NB4 (cell line): Measurements from ENCODE around the gene TMEM151A.

Experiments used
- DNase-seq: peaks from one replicate; pipeline ENCODE4 v3.0.0; 2010; ENCODE audit warnings: low read depth
- H3K4me3 ChIP-seq: one replicate; pipeline ENCODE4 v1.5.1; 2011; ENCODE audit warnings: mild to moderate bottlenecking, low read depth, low read length, moderate library complexity
- MYC ChIP-seq: IDR thresholded peaks from 2 replicates; pipeline ENCODE4 v1.6.1; 2011; ENCODE audit warnings: low read depth, low read length
- POLR2A ChIP-seq: IDR thresholded peaks from 2 replicates; pipeline ENCODE4 v1.6.1; 2011; ENCODE audit warnings: mild to moderate bottlenecking; ENCODE audit not compliant: insufficient read length; ENCODE audit errors: extremely low read depth
- TF ChIP-seq, protein P1 (sequence below): IDR thresholded peaks from one replicate; pipeline ENCODE4 v1.5.1; 2012; ENCODE audit warnings: low read depth, low read length
- TF ChIP-seq, protein P2 (sequence below): IDR thresholded peaks from 2 replicates; pipeline ENCODE4 v1.6.1; 2011; ENCODE audit warnings: low read depth, low read length

The TMEM151A gene

DNA sequence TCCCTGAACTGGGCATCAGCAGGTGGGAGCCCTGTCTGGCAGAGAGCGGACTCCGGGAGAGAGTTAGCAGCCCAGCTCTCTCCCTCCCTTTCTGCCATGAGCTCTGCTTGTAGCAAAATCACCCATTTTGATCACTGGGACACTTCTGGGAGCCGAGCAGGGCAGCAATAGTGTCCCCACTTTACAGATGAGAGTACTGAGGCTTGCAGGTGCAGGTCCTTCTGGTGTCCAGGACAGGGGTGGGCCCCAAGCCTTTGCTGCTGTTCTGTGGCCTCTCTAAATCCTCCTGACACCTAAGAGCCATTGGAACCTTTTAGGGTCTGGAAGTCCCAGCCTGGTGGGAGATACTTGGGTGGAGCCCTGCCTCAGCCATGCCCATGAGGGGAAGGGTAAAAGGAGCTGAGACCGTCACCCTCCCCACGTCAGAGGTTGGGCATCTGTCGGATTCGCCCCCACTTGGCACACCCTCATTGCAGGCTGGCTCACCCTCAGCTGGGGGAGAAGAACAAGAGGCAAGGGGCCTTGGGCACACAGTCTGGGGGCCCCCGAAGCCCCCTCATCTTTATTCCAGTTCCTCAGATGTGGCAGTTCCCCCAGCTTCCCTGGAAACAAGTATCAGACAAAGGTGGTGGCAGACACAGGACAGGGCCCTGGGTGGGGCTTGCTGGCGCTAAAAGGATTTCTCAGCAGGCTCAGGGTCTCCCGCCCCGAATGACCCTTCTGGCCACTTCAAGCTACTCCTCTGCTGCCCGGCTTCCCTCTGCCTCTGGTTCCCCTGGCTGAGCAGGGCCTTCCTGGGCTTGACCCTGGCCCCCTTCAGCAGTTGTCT, 40.1 kb downstream of the TMEM151A start:
- DNase-seq = no peak
- TF ChIP-seq POLR2A (no peak), MYC (no peak)
- TF ChIP-seq, protein P1, sequence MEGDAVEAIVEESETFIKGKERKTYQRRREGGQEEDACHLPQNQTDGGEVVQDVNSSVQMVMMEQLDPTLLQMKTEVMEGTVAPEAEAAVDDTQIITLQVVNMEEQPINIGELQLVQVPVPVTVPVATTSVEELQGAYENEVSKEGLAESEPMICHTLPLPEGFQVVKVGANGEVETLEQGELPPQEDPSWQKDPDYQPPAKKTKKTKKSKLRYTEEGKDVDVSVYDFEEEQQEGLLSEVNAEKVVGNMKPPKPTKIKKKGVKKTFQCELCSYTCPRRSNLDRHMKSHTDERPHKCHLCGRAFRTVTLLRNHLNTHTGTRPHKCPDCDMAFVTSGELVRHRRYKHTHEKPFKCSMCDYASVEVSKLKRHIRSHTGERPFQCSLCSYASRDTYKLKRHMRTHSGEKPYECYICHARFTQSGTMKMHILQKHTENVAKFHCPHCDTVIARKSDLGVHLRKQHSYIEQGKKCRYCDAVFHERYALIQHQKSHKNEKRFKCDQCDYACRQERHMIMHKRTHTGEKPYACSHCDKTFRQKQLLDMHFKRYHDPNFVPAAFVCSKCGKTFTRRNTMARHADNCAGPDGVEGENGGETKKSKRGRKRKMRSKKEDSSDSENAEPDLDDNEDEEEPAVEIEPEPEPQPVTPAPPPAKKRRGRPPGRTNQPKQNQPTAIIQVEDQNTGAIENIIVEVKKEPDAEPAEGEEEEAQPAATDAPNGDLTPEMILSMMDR = no peak
- TF ChIP-seq, protein P2, sequence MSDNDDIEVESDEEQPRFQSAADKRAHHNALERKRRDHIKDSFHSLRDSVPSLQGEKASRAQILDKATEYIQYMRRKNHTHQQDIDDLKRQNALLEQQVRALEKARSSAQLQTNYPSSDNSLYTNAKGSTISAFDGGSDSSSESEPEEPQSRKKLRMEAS = no peak
- H3K4me3 ChIP-seq = no peak overlapping the region

- H3K4me3 ChIP-seq = no peak overlapping the region
- DNase-seq = no peak
- TF ChIP-seq, protein P1 = no peak
- TF ChIP-seq, protein P2 = no peak
- TF ChIP-seq MYC = no peak
- no peak for TF ChIP-seq POLR2A
These were observed 40.9 kb downstream of the TMEM151A start for GRCh38 chr11:66332371-66333219.

- no peak for DNase-seq
- H3K4me3 ChIP-seq = no peak overlapping the region
- no peak for TF ChIP-seq POLR2A
- TF ChIP-seq, protein P1 = no peak
- no peak for TF ChIP-seq MYC
- TF ChIP-seq, protein P2 = no peak
These were observed 41.7 kb downstream of the TMEM151A start for GRCh38 chr11:66333220-66333877.

GRCh38 chr11:66333896-66334604, 42.4 kb downstream of the TMEM151A start:
- DNase-seq = no peak
- H3K4me3 ChIP-seq = no peak overlapping the region
- TF ChIP-seq POLR2A (no peak), MYC (no peak)
- TF ChIP-seq, protein P1 = no peak
- TF ChIP-seq, protein P2 = no peak
